Measurements from ENCODE around the gene ARID4A. TPM values are rescaled to one million over a fixed set of nuclear protein-coding genes. Genes with fewer than 3 reads are reported as not detected.

Gene ARID4A
- total RNA-seq, 1 donor from 2014 or later: 16.7 TPM

Other genes starting within 250 kb of the ARID4A start
- 0.96 TPM for gene ARMH4, start 146.3 kb upstream of the ARID4A start, total RNA-seq
- gene ACTR10, start 98.4 kb upstream of the ARID4A start, total RNA-seq: 17.2 TPM
- gene PSMA3, start 53.7 kb upstream of the ARID4A start, total RNA-seq: 112 TPM
- not detected for gene TOMM20L, start 97.4 kb downstream of the ARID4A start, total RNA-seq
- 8.7 TPM for gene TIMM9, start 129.0 kb downstream of the ARID4A start, total RNA-seq
- 5.6 TPM for gene KIAA0586, start 129.2 kb downstream of the ARID4A start, total RNA-seq